Glomerular visceral epithelial cell (primary cell): ENCODE data around the gene NAV2.

Experiments
- DNase-seq: peaks from one replicate; pipeline ENCODE4 v3.0.0-alpha.2; 2016; ENCODE audit errors: extremely low spot score

The NAV2 gene

GRCh38 chr11:19811380-19811779 lies 98.7 kb downstream of the NAV2 start:
- DNase-seq = no peak

- DNase-seq = no peak
Measured at GRCh38 chr11:19812096-19812495, 99.5 kb downstream of the NAV2 start.

GRCh38 chr11:19812710-19813109 lies 100.1 kb downstream of the NAV2 start:
- DNase-seq = no peak

- no peak for DNase-seq
Measured at GRCh38 chr11:19813158-19813879, 100.7 kb downstream of the NAV2 start.

- no peak for DNase-seq
Measured at GRCh38 chr11:19814421-19814820, 101.8 kb downstream of the NAV2 start.

GRCh38 chr11:19816040-19816439 lies 103.4 kb downstream of the NAV2 start:
- no peak for DNase-seq

- no peak for DNase-seq
Measured at GRCh38 chr11:19816817-19817216, 104.2 kb downstream of the NAV2 start.

- DNase-seq = no peak
Measured at GRCh38 chr11:19817265-19817851, 104.7 kb downstream of the NAV2 start.

- DNase-seq = no peak
Measured at GRCh38 chr11:19817870-19818269, 105.2 kb downstream of the NAV2 start.

- DNase-seq = no peak
Measured at GRCh38 chr11:19818619-19819018, 106.0 kb downstream of the NAV2 start.

- no peak for DNase-seq
Measured at GRCh38 chr11:19819148-19819547, 106.5 kb downstream of the NAV2 start.

GRCh38 chr11:19820100-19820499 lies 107.5 kb downstream of the NAV2 start:
- DNase-seq = peak; percentile 15

- no peak for DNase-seq
Measured at GRCh38 chr11:19821412-19821875, 108.8 kb downstream of the NAV2 start.

GRCh38 chr11:19821993-19822392 lies 109.4 kb downstream of the NAV2 start:
- DNase-seq = no peak

GRCh38 chr11:19822531-19822930 lies 109.9 kb downstream of the NAV2 start:
- DNase-seq = no peak

- no peak for DNase-seq
Measured at GRCh38 chr11:19826606-19827005, 114.0 kb downstream of the NAV2 start.

- no peak for DNase-seq
Measured at GRCh38 chr11:19827399-19828135, 114.9 kb downstream of the NAV2 start.

- peak; percentile 17 for DNase-seq
Measured at GRCh38 chr11:19828382-19829108, 115.9 kb downstream of the NAV2 start.

- no peak for DNase-seq
Measured at GRCh38 chr11:19829109-19829837, 116.6 kb downstream of the NAV2 start.

- no peak for DNase-seq
Measured at GRCh38 chr11:19832086-19832750, 119.6 kb downstream of the NAV2 start.

GRCh38 chr11:19832901-19833300 lies 120.3 kb downstream of the NAV2 start:
- DNase-seq = no peak
